Neural cell (in vitro differentiated cells): ENCODE measurements around the gene ZNF580. TPM values are rescaled to one million over a fixed set of nuclear protein-coding genes. Genes with fewer than 3 reads are reported as not detected.

Experiments
- H2AFZ ChIP-seq: fragments of 200-600, 300-800 bp; sonication (generic), shearing (Covaris generic); 2 replicates; pipeline ENCODE4 v1.6.0; 2014; ENCODE audit warnings: low read depth, mild to moderate bottlenecking, antibody characterized with exemption, low read length, moderate library complexity
- H3F3A ChIP-seq: fragments of 200-600 bp; shearing (Covaris generic); 2 replicates; pipeline ENCODE4 v1.6.1; 2016; ENCODE audit warnings: mild to moderate bottlenecking, moderate library complexity, mixed read lengths, antibody characterized with exemption, low read length; ENCODE audit not compliant: insufficient read depth, poor library complexity, severe bottlenecking
- H3K27ac ChIP-seq: fragments of 200-600, 300-800 bp; sonication (generic), shearing (Covaris generic); 2 replicates; pipeline ENCODE4 v1.5.1; 2014; ENCODE audit warnings: mild to moderate bottlenecking, low read length, moderate library complexity
- H3K27me3 ChIP-seq: fragments of 300-800, 200-600 bp; sonication (generic), shearing (Covaris generic); 2 replicates; pipeline ENCODE4 v1.6.0; 2014; ENCODE audit warnings: mild to moderate bottlenecking, low read depth, low read length, moderate library complexity; ENCODE audit not compliant: insufficient read depth
- H3K36me3 ChIP-seq: fragments of 300-800, 200-600 bp; sonication (generic), shearing (Covaris generic); 2 replicates; pipeline ENCODE4 v1.5.1; 2014; ENCODE audit warnings: mild to moderate bottlenecking, antibody characterized with exemption, low read length, moderate library complexity; ENCODE audit not compliant: insufficient read depth
- H3K4me2 ChIP-seq: fragments of 300-800, 200-600 bp; sonication (generic), shearing (Covaris generic); 2 replicates; pipeline ENCODE4 v1.6.0; 2014; ENCODE audit warnings: mild to moderate bottlenecking, low read length
- H3K4me3 ChIP-seq: fragments of 300-800, 200-600 bp; sonication (generic), shearing (Covaris generic); 2 replicates; pipeline ENCODE4 v1.5.1; 2014; ENCODE audit warnings: mild to moderate bottlenecking, low read length, moderate library complexity
- H3K79me2 ChIP-seq: fragments of 200-600 bp; shearing (Covaris generic); replicated peaks from 2 replicates; pipeline ENCODE4 v1.6.0; 2014; ENCODE audit warnings: mild to moderate bottlenecking, low read length, moderate library complexity; ENCODE audit not compliant: insufficient read depth
- H3K9ac ChIP-seq: fragments of 300-800, 200-600 bp; sonication (generic), shearing (Covaris generic); 2 replicates; pipeline ENCODE4 v1.6.1; 2016; ENCODE audit warnings: mild to moderate bottlenecking, low read length, mixed read lengths
- H3K9me2 ChIP-seq: fragments of 200-600 bp; shearing (Covaris generic); 2 replicates; pipeline ENCODE4 v1.6.1; 2016; ENCODE audit warnings: mild to moderate bottlenecking, low read length, mixed read lengths; ENCODE audit not compliant: insufficient read depth
- H3K9me3 ChIP-seq: fragments of 200-600, 300-800 bp; sonication (generic), shearing (Covaris generic); 2 replicates; pipeline ENCODE4 v1.6.1; 2016; ENCODE audit warnings: mild to moderate bottlenecking, mixed run types, low read length, moderate library complexity, mixed read lengths
- H4K20me1 ChIP-seq: fragments of 200-600 bp; shearing (Covaris generic); 2 replicates; pipeline ENCODE4 v1.6.1; 2016; ENCODE audit warnings: mild to moderate bottlenecking, mixed run types; ENCODE audit not compliant: insufficient read depth
- EP300 ChIP-seq: fragments of 450-650 bp; conservative IDR thresholded peaks from 2 replicates; pipeline ENCODE4 v1.6.1; 2014; ENCODE audit warnings: antibody characterized with exemption, mild to moderate bottlenecking, moderate library complexity; ENCODE audit not compliant: poor library complexity, severe bottlenecking
- EZH2 ChIP-seq: fragments of 200-600, 300-800 bp; shearing (Covaris generic), sonication (generic); IDR thresholded peaks from 2 replicates; pipeline ENCODE4 v1.6.1; 2014; ENCODE audit warnings: antibody characterized with exemption, low read length, borderline replicate concordance, mild to moderate bottlenecking; ENCODE audit not compliant: insufficient read depth, poor library complexity, severe bottlenecking
- MXI1 ChIP-seq: fragments of 450-650 bp; conservative IDR thresholded peaks from 2 replicates; pipeline ENCODE4 v1.6.1; 2014; ENCODE audit warnings: antibody characterized with exemption, mild to moderate bottlenecking; ENCODE audit not compliant: poor library complexity, severe bottlenecking
- POLR2AphosphoS5 ChIP-seq: IDR thresholded peaks from 2 replicates; pipeline ENCODE4 v1.6.1; 2012
- RAD21 ChIP-seq: fragments of 450-650 bp; conservative IDR thresholded peaks from 2 replicates; pipeline ENCODE4 v1.6.1; 2014; ENCODE audit warnings: antibody characterized with exemption, mild to moderate bottlenecking, moderate library complexity
- REST ChIP-seq: IDR thresholded peaks from 2 replicates; pipeline ENCODE4 v1.6.1; 2012; ENCODE audit warnings: borderline replicate concordance
- SMC3 ChIP-seq: fragments of 450-650 bp; conservative IDR thresholded peaks from 2 replicates; pipeline ENCODE4 v1.6.1; 2014; ENCODE audit warnings: antibody characterized with exemption, mild to moderate bottlenecking, moderate library complexity; ENCODE audit not compliant: poor library complexity
- TAF1 ChIP-seq: IDR thresholded peaks from 2 replicates; pipeline ENCODE4 v1.6.1; 2012; ENCODE audit warnings: low read depth
- polyA plus RNA-seq: library from polyadenylated mRNA; depleted of rRNA; stranded (reverse); fragments of >200 nt; gene quantifications from 2 replicates; pipeline ENCODE4 v1.2.3, GENCODE V29; 2014
- TF ChIP-seq, protein P1 (sequence below): fragments of 450-650 bp; IDR thresholded peaks from 2 replicates; pipeline ENCODE4 v1.5.1; 2014; ENCODE audit warnings: antibody characterized with exemption, mild to moderate bottlenecking, moderate library complexity; ENCODE audit not compliant: poor library complexity, severe bottlenecking

Gene ZNF580
- polyA plus RNA-seq, 1 donor from 2014 or later, result 11.7 TPM

DNA sequence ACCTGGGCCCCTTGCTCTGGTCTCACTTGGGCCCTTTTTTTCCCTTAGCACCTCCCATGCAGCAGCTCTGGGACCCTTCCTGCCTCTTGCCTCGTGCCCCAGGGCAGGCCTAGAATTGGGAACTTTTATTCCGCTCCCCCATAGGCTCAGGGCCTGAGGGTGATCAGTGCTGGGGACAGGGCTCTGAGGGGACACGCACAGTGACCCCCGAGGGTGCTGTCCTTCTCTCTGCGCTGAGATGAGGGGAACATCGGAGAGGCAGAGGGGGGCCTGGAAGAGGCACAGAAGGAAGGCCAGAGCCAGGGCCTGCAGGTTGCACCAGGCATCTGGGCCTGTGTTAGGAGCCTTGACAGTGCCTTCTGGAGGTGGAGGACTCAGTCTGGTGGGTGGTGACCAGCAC is 45.0 kb downstream of the ZNF580 start:
- TF ChIP-seq MXI1 (no peak), TAF1 (no peak), EP300 (no peak), EZH2 (no peak), SMC3 (no peak), RAD21 (no peak)
- H3K27ac ChIP-seq, result no peak overlapping the region
- peaks cover 7% of the 10 kb centered on the region for H3K36me3 ChIP-seq
- H3K4me2 ChIP-seq, result no peak overlapping the region
- H2AFZ ChIP-seq, result no peak overlapping the region
- H3K4me3 ChIP-seq, result no peak overlapping the region
- H4K20me1 ChIP-seq, result no peaks in the 10 kb centered on the region
- no peaks in the 10 kb centered on the region for H3K9me2 ChIP-seq
- no peak overlapping the region for H3K9ac ChIP-seq
- H3K9me3 ChIP-seq, result no peaks in the 10 kb centered on the region
- H3F3A ChIP-seq, result no peaks in the 10 kb centered on the region
- peaks cover 8% of the 10 kb centered on the region for H3K79me2 ChIP-seq
- H3K27me3 ChIP-seq, result no peaks in the 10 kb centered on the region

DNA sequence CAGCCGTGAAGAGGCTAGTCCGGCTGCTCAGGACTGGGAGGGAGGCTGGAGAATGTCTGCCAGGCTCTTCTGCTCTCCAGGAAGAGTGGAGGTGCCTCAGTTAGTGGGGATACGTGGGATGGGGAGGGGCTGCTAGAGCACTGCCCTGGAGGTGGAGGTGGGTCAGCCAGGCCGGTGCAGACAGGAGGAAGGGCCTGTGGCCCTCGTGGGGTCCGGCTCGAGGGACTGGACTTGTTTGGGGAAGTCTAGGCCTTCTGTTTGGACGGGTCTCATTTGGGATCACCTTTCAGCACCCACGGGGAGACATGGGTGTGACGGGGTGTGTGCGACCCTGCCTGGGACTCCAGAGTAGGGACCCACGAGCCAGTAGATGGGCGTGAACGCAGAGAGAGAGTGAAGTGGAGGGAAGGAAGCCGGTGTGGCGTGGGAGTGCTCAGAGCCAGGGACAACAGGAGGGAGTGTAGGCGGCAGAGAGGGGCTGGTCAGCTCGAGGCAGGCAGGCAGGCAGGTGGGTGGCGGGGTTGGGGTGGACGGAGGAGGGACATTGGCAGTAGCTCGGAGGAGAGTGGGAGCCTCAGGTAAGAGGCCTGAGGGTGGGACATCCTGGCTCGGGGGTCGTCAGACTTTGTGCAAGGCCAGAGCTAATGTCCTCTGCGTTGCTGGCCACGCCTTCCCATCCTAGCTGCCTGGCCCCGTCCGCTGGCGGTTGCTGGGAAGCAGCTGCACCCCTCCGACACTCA is 45.7 kb downstream of the ZNF580 start:
- Histone ChIP-seq H3K4me3 (no peak overlapping the region), H3K9me3 (no peaks in the 10 kb centered on the region), H2AFZ (no peak overlapping the region), H3K27me3 (no peaks in the 10 kb centered on the region), H3K4me2 (no peak overlapping the region), H3F3A (no peaks in the 10 kb centered on the region), H3K9ac (no peak overlapping the region), H3K27ac (no peak overlapping the region), H3K79me2 (peaks cover 8% of the 10 kb centered on the region), H3K36me3 (no peaks in the 10 kb centered on the region), H4K20me1 (no peaks in the 10 kb centered on the region), H3K9me2 (no peaks in the 10 kb centered on the region)
- no peak for TF ChIP-seq MXI1
- TF ChIP-seq RAD21, result no peak
- TF ChIP-seq POLR2AphosphoS5, result no peak
- no peak for TF ChIP-seq EP300
- TF ChIP-seq TAF1, result no peak
- TF ChIP-seq, protein P1, sequence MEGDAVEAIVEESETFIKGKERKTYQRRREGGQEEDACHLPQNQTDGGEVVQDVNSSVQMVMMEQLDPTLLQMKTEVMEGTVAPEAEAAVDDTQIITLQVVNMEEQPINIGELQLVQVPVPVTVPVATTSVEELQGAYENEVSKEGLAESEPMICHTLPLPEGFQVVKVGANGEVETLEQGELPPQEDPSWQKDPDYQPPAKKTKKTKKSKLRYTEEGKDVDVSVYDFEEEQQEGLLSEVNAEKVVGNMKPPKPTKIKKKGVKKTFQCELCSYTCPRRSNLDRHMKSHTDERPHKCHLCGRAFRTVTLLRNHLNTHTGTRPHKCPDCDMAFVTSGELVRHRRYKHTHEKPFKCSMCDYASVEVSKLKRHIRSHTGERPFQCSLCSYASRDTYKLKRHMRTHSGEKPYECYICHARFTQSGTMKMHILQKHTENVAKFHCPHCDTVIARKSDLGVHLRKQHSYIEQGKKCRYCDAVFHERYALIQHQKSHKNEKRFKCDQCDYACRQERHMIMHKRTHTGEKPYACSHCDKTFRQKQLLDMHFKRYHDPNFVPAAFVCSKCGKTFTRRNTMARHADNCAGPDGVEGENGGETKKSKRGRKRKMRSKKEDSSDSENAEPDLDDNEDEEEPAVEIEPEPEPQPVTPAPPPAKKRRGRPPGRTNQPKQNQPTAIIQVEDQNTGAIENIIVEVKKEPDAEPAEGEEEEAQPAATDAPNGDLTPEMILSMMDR, result no peak
- no peak for TF ChIP-seq SMC3
- no peak for TF ChIP-seq EZH2
- TF ChIP-seq REST, result no peak
